Posterior cingulate gyrus (tissue), 11 donors: ENCODE measurements around the gene PPM1D.
"Not testable (repeated sequence)": the region's sequence is repeated elsewhere in the genome, so short reads cannot be mapped to it uniquely, and the experiment has no call there.

Experiments
- DNase-seq, 10 donors: peaks; one replicate each; pipeline versions ENCODE4 v3.0.0 to v3.0.0-alpha.2; 2020 to 2021; ENCODE audit warnings: mixed read lengths in 3 of 10
- intact Hi-C: fragments of 100-400 bp; cut with DNase I; formaldehyde crosslinking; loops from one replicate; pipeline ENCODE4 v1.15.1; 2023

Gene PPM1D

GRCh38 chr17:60656499-60656898, 56.5 kb downstream of the PPM1D start:
- peak in 1 of 10 donors; percentile 26 for DNase-seq
- intact Hi-C loops, result no loop called here

GRCh38 chr17:60659156-60659555, 59.2 kb downstream of the PPM1D start:
- DNase-seq, result no peak
- intact Hi-C loops, result no loop called here

GRCh38 chr17:60661489-60661888, 61.5 kb downstream of the PPM1D start:
- no peak for DNase-seq
- intact Hi-C loops, result no loop called here

- intact Hi-C loops, result no loop called here
- DNase-seq, result no peak
These were observed 64.0 kb downstream of the PPM1D start for GRCh38 chr17:60664022-60664421.

GRCh38 chr17:60665602-60666001, 65.6 kb downstream of the PPM1D start:
- intact Hi-C loops, result no loop called here
- no peak for DNase-seq

GRCh38 chr17:60668741-60669140, 68.7 kb downstream of the PPM1D start:
- DNase-seq, intact Hi-C loops: not testable (repeated sequence)

- intact Hi-C loops, result no loop called here
These were observed 71.5 kb downstream of the PPM1D start for GRCh38 chr17:60671482-60671881.

GRCh38 chr17:60674637-60675036, 74.6 kb downstream of the PPM1D start:
- DNase-seq, intact Hi-C loops: not testable (repeated sequence)

More at GRCh38 chr17:60671482-60671881, 71.5 kb downstream of the PPM1D start:
- DNase-seq, result no peak

GRCh38 chr17:60675997-60676396, 76.0 kb downstream of the PPM1D start:
- intact Hi-C loops, result no loop called here
- DNase-seq, result no peak

- intact Hi-C loops, result no loop called here
- no peak for DNase-seq
These were observed 76.8 kb downstream of the PPM1D start for GRCh38 chr17:60676758-60677307.

GRCh38 chr17:60677308-60678117, 77.5 kb downstream of the PPM1D start, which contains the start of gene BCAS3:
Gene BCAS3, plus strand, starts transcription at chr17:60677851.
- DNase-seq, result peak; percentile 97 to 100 (median 99)
- intact Hi-C loops, result no loop called here

GRCh38 chr17:60678118-60678444, 78.1 kb downstream of the PPM1D start:
- intact Hi-C loops, result no loop called here
- no peak for DNase-seq

GRCh38 chr17:60679287-60679686, 79.3 kb downstream of the PPM1D start:
- intact Hi-C loops, result no loop called here
- DNase-seq, result no peak

GRCh38 chr17:60680754-60681153, 80.8 kb downstream of the PPM1D start:
- no peak for DNase-seq
- intact Hi-C loops, result no loop called here

- intact Hi-C loops, result no loop called here
- DNase-seq, result no peak
These were observed 85.4 kb downstream of the PPM1D start for GRCh38 chr17:60685437-60685836.

- intact Hi-C loops, result no loop called here
These were observed 96.0 kb downstream of the PPM1D start for GRCh38 chr17:60695960-60696359.

GRCh38 chr17:60699090-60699489, 99.1 kb downstream of the PPM1D start:
- no peak for DNase-seq
- intact Hi-C loops, result no loop called here

More at GRCh38 chr17:60695960-60696359, 96.0 kb downstream of the PPM1D start:
- DNase-seq, result no peak

- intact Hi-C loops, result no loop called here
- no peak for DNase-seq
These were observed 104.2 kb downstream of the PPM1D start for GRCh38 chr17:60704170-60704569.

- no peak for DNase-seq
- intact Hi-C loops, result loop anchor here (10.0 kb wide), 1 partner anchor 842 kb away; no protein-coding TSS in a partner anchor
These were observed 112.7 kb downstream of the PPM1D start for GRCh38 chr17:60712675-60713074.

- DNase-seq, result no peak
- intact Hi-C loops, result loop anchor here (10.0 kb wide), 1 partner anchor 841 kb away; no protein-coding TSS in a partner anchor
These were observed 113.6 kb downstream of the PPM1D start for GRCh38 chr17:60713608-60714007.
